K562 (cell line): ENCODE results near the gene DPH6. TPM values are rescaled to one million over a fixed set of nuclear protein-coding genes. Genes with fewer than 3 reads are reported as not detected.

Experiments
- COPS2 ChIP-seq: fragments of 450-650 bp; conservative IDR thresholded peaks from 2 replicates; pipeline ENCODE4 v1.6.1; 2016; ENCODE audit warnings: mild to moderate bottlenecking, moderate library complexity
- E2F8 ChIP-seq: fragments of 450-650 bp; IDR thresholded peaks from 2 replicates; pipeline ENCODE4 v1.7.1; 2018; ENCODE audit warnings: mild to moderate bottlenecking, low read depth; ENCODE audit not compliant: partially characterized antibody
- EGR1 ChIP-seq: fragments of 450-650 bp; conservative IDR thresholded peaks from 2 replicates; pipeline ENCODE4 v1.6.1; 2017; ENCODE audit warnings: mild to moderate bottlenecking
- ELK1 ChIP-seq: sonication (generic); formaldehyde crosslinking; IDR thresholded peaks from 2 replicates; pipeline ENCODE4 v1.8.1; 2022; ENCODE audit warnings: missing genetic modification reagents
- ESRRA ChIP-seq: fragments of 450-650 bp; IDR thresholded peaks from 2 replicates; pipeline ENCODE4 v1.6.1; 2014; ENCODE audit warnings: low read depth, mild to moderate bottlenecking, moderate library complexity, borderline replicate concordance
- GATAD2A ChIP-seq: fragments of 450-650 bp; IDR thresholded peaks from 2 replicates; pipeline ENCODE4 v1.6.1; 2017
- HOXB6 ChIP-seq: fragments of 250-450 bp; sonication (Bioruptor Pico); IDR thresholded peaks from 2 replicates; pipeline ENCODE4 v1.5.1; 2022; ENCODE audit warnings: mild to moderate bottlenecking, borderline replicate concordance
- ILK ChIP-seq: fragments of 450-650 bp; IDR thresholded peaks from 2 replicates; pipeline ENCODE4 v1.6.1; 2016; ENCODE audit warnings: missing genetic modification characterization, low read depth, mild to moderate bottlenecking, missing compliant biosample characterization, moderate library complexity, borderline replicate concordance
- MBD2 ChIP-seq: sonication (generic); IDR thresholded peaks from 2 replicates; pipeline ENCODE4 v1.6.1; 2016; ENCODE audit warnings: low read depth, borderline replicate concordance
- MYBL2 ChIP-seq, 2 experiments: fragments of 450-650 bp in 1 of 2; sonication (generic) in 1 of 2; formaldehyde crosslinking in 1 of 2; IDR thresholded peaks; 2 replicates each; pipeline versions ENCODE4 v1.6.1 to v1.8.1; 2017 to 2022; ENCODE audit warnings: borderline replicate concordance in 1 of 2, inconsistent platforms in 1 of 2, low read depth in 1 of 2, mild to moderate bottlenecking in 1 of 2, missing genetic modification reagents in 1 of 2, moderate library complexity in 1 of 2
- NEUROD1 ChIP-seq: fragments of 150-350 bp; IDR thresholded peaks from 2 replicates; pipeline ENCODE4 v1.6.1; 2014; ENCODE audit warnings: borderline replicate concordance, low read length, low read depth; ENCODE audit not compliant: partially characterized antibody
- POLR2G ChIP-seq: fragments of 200-400 bp; formaldehyde crosslinking; IDR thresholded peaks from 2 replicates; pipeline ENCODE4 v1.6.1; 2017; ENCODE audit warnings: low read depth, mild to moderate bottlenecking, antibody characterized with exemption, low read length, moderate library complexity
- PRMT5 ChIP-seq: sonication (generic); formaldehyde crosslinking; IDR thresholded peaks from 2 replicates; pipeline ENCODE4 v1.5.0; 2020; ENCODE audit warnings: missing genetic modification reagents
- RBM22 ChIP-seq: fragments of 200-400 bp; formaldehyde crosslinking; IDR thresholded peaks from 2 replicates; pipeline ENCODE4 v1.6.1; 2018; ENCODE audit warnings: low read length, low read depth; ENCODE audit not compliant: poor library complexity, severe bottlenecking
- SAFB ChIP-seq: fragments of 200-400 bp; formaldehyde crosslinking; IDR thresholded peaks from 2 replicates; pipeline ENCODE4 v1.6.1; 2017; ENCODE audit warnings: low read depth, low read length, borderline replicate concordance
- SETDB1 ChIP-seq: IDR thresholded peaks from one replicate; pipeline ENCODE4 v1.6.1; 2012; ENCODE audit warnings: low read length, control low read depth, inconsistent platforms
- SRSF7 ChIP-seq: fragments of 200-400 bp; formaldehyde crosslinking; optimal IDR thresholded peaks from 2 replicates; pipeline ENCODE3; 2017; ENCODE audit warnings: mild to moderate bottlenecking, low read depth, low read length
- THRB ChIP-seq: fragments of 450-650 bp; formaldehyde crosslinking; conservative IDR thresholded peaks from 2 replicates; pipeline ENCODE4 v1.4.0; 2022; ENCODE audit warnings: mild to moderate bottlenecking, missing genetic modification characterization
- ZC3H11A ChIP-seq: IDR thresholded peaks from 2 replicates; pipeline ENCODE4 v1.6.1; 2012; ENCODE audit warnings: low read depth, low read length, improper control_type of control experiment
- ZNF212 ChIP-seq: fragments of 450-650 bp; formaldehyde crosslinking; IDR thresholded peaks from 2 replicates; pipeline ENCODE4 v1.4.0; 2020; ENCODE audit warnings: mild to moderate bottlenecking
- ZNF408 ChIP-seq: fragments of 250-450 bp; sonication (Bioruptor Pico); IDR thresholded peaks from 2 replicates; pipeline ENCODE4 v1.4.0; 2020; ENCODE audit warnings: low read depth, mild to moderate bottlenecking, moderate library complexity
- ZNF707 ChIP-seq: fragments of 250-450 bp; sonication (Bioruptor Pico); conservative IDR thresholded peaks from 2 replicates; pipeline ENCODE4 v1.8.0; 2022; ENCODE audit warnings: inconsistent platforms, mild to moderate bottlenecking, moderate library complexity
- ZNF764 ChIP-seq: fragments of 250-450 bp; sonication (Bioruptor Pico); IDR thresholded peaks from 2 replicates; pipeline ENCODE4 v1.4.0; 2020; ENCODE audit warnings: low read depth, mild to moderate bottlenecking, moderate library complexity
- polyA plus RNA-seq, 8 experiments: library from polyadenylated mRNA; depleted of rRNA in 4 of 8; stranded (reverse) in 5 of 8; unstranded in 3 of 8; fragments of >200 nt; fragmentation: Nextera tagmentation in 2 of 8; fragmentation: Illumina TruSeq in 1 of 8; extraction: Ambion mirVana in 2 of 8; extraction: Trizol in 1 of 8; gene quantifications; 2 replicates each; pipeline versions ENCODE4 v1.2.1 to v1.2.3, GENCODE V29; 2011 to 2014; ENCODE audit warnings: inconsistent platforms in 1 of 8, missing spikeins in 1 of 8
- total RNA-seq, 7 experiments: library from RNA; depleted of rRNA in 6 of 7; stranded (reverse); fragments of >200 nt in 6 of 7; fragmentation: Illumina TruSeq in 2 of 7; extraction: Trizol in 2 of 7; gene quantifications; 2 replicates each; pipeline versions ENCODE4 v1.2.1 to v1.2.3, GENCODE V29; 2011 to 2021; ENCODE audit warnings: low replicate concordance in 1 of 7
- TF ChIP-seq, protein P1 (sequence below), 2 experiments: fragments of 450-650 bp in 1 of 2; sonication (generic) in 1 of 2; formaldehyde crosslinking; conservative IDR thresholded peaks; 2 replicates each; pipeline versions ENCODE4 v1.4.0 to v1.8.1; 2020 to 2022; ENCODE audit warnings: mild to moderate bottlenecking in 1 of 2, missing genetic modification reagents in 1 of 2

The DPH6 gene
- total and polyA plus RNA-seq, 9 of the 15 experiments (the other 6 are each of a cell fraction or from before 2014, with no cell fraction given) = 10.1 to 69.1 (median 18.8) TPM

- TF ChIP-seq POLR2G (no peak), ELK1 (CRISPR knock-in tag) (no peak), SAFB (no peak), ZNF212 (CRISPR knock-in tag) (no peak), NEUROD1 (peak; percentile 88), PRMT5 (CRISPR knock-in tag) (no peak), SETDB1 (no peak), RBM22 (no peak), ILK (tag) (no peak), COPS2 (no peak), MBD2 (peak; percentile 64), ZNF764 (CRISPR knock-in tag) (no peak), GATAD2A (peak; percentile 84; the same call in 1 of the 2 replicates), ESRRA (no peak), SRSF7 (no peak), E2F8 (no peak), MYBL2 (IDR thresholded peaks at IDR 0.05; ENCODE audit: low read depth) (0 out of 2 replicates have a peak, but pooled peaks have one; percentile 42), MYBL2 (CRISPR knock-in tag; IDR thresholded peaks at IDR 0.05; ENCODE audit: borderline replicate concordance) (no peak), ZNF408 (CRISPR knock-in tag) (no peak), HOXB6 (CRISPR knock-in tag) (no peak), EGR1 (no peak), THRB (no peak; the same call in 1 of the 2 replicates), ZNF707 (CRISPR knock-in tag) (no peak), ZC3H11A (no peak)
- TF ChIP-seq, protein P1, sequence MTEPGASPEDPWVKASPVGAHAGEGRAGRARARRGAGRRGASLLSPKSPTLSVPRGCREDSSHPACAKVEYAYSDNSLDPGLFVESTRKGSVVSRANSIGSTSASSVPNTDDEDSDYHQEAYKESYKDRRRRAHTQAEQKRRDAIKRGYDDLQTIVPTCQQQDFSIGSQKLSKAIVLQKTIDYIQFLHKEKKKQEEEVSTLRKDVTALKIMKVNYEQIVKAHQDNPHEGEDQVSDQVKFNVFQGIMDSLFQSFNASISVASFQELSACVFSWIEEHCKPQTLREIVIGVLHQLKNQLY (CRISPR knock-in tag; conservative IDR thresholded peaks at IDR 0.05) = no peak
These were observed 11.6 kb upstream of the DPH6 start (continued) for GRCh38 chr15:35557544-35557943.
